ENCODE measurements around the gene ARL5A. TPM values are rescaled to one million over a fixed set of nuclear protein-coding genes. Genes with fewer than 3 reads are reported as not detected.
A peak's percentile ranks its signal among the peaks of the same experiment; 100 is the strongest.

Gene ARL5A
- total and polyA plus RNA-seq, 9 of the 15 experiments (the other 6 are each of a cell fraction or from before 2014, with no cell fraction given), result 16.3 to 117 (median 88.4) TPM

DNA sequence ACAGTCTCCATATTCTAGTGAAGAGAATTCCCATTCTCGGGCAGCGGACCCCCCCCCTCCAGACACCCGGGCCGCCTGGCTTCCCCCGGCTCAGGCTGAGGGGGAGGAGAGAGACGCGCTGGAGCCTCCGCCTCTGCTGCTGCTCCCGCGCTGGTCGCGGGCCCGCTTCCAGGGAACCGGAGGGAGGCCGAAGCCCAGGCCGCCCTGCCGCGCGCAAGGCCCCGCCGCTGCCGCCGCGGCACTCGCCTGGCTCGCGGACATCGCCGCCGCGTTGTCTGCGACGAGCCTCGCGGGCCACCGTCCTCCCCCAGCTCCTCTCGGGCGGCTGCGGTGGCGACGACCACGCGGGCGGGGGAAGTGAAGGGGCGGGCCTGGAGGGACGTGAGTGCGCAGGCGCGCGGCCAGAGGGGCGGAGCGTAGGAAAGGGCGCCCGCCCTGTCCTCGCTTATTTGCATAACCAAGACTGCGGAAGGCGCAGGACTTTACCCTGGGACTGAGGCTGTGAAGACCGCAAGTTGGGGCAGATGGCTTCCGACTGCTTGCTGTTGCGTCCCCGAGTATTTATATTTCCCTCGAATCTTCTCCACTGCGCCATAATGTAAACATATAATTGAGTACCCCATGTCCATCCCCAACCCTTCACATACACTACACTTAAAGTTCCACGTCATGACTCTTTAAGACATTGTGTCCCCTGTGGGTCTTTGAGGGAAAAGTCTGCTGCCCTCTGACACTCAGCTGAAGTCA lies at the start of gene ARL5A (continued):
- no peak for TF ChIP-seq FOXP1 (CRISPR knock-in tag; IDR thresholded peaks at IDR 0.05)
- TF ChIP-seq NFATC3 (IDR thresholded peaks at IDR 0.05), result 0 out of 2 replicates have a peak, but pooled peaks have one; percentile 58
- TF ChIP-seq PML (IDR thresholded peaks at IDR 0.05; ENCODE audit: low read length), result peak; percentile 76; the same call in 1 of the 2 replicates
- peak; percentile 45; the same call in 1 of the 2 replicates for TF ChIP-seq TEAD2 (tag; IDR thresholded peaks at IDR 0.05)
- TF ChIP-seq, protein P1, sequence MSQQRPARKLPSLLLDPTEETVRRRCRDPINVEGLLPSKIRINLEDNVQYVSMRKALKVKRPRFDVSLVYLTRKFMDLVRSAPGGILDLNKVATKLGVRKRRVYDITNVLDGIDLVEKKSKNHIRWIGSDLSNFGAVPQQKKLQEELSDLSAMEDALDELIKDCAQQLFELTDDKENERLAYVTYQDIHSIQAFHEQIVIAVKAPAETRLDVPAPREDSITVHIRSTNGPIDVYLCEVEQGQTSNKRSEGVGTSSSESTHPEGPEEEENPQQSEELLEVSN (IDR thresholded peaks at IDR 0.05; ENCODE audit: borderline replicate concordance in 1 of 2, extremely low read depth in 1 of 2, insufficient read depth in 1 of 2, insufficient read length in 1 of 2, low read depth in 1 of 2, low read length in 1 of 2, poor library complexity in 1 of 2, severe bottlenecking in 1 of 2), result peak; percentile 88 to 93
- TF ChIP-seq, protein P2, sequence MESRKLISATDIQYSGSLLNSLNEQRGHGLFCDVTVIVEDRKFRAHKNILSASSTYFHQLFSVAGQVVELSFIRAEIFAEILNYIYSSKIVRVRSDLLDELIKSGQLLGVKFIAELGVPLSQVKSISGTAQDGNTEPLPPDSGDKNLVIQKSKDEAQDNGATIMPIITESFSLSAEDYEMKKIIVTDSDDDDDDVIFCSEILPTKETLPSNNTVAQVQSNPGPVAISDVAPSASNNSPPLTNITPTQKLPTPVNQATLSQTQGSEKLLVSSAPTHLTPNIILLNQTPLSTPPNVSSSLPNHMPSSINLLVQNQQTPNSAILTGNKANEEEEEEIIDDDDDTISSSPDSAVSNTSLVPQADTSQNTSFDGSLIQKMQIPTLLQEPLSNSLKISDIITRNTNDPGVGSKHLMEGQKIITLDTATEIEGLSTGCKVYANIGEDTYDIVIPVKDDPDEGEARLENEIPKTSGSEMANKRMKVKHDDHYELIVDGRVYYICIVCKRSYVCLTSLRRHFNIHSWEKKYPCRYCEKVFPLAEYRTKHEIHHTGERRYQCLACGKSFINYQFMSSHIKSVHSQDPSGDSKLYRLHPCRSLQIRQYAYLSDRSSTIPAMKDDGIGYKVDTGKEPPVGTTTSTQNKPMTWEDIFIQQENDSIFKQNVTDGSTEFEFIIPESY (CRISPR knock-in tag; IDR thresholded peaks at IDR 0.05), result peak; percentile 57; the same call in 1 of the 2 replicates
- no peak for TF ChIP-seq THRAP3 (IDR thresholded peaks at IDR 0.05; ENCODE audit: borderline replicate concordance)
- no peak for TF ChIP-seq SNIP1 (IDR thresholded peaks at IDR 0.05; ENCODE audit: low read depth)
- no peak for TF ChIP-seq NR3C1 (CRISPR knock-in tag; IDR thresholded peaks at IDR 0.05)
- TF ChIP-seq GTF2A2 (tag; IDR thresholded peaks at IDR 0.05), result no peak
- TF ChIP-seq PHB (CRISPR knock-in tag; IDR thresholded peaks at IDR 0.05), result no peak
- peak; percentile 82 for TF ChIP-seq ATF7 (IDR thresholded peaks at IDR 0.05)
- no peak for TF ChIP-seq RERE (CRISPR knock-in tag; IDR thresholded peaks at IDR 0.05; ENCODE audit: borderline replicate concordance)
- TF ChIP-seq TBP (optimal IDR thresholded peaks at IDR 0.05; ENCODE audit: low read depth, low read length), result peak; percentile 92
- TF ChIP-seq CBX3 (IDR thresholded peaks at IDR 0.05; ENCODE audit: borderline replicate concordance in 1 of 2, low read length in 2 of 2), result 0 out of 3 replicates have a peak, but pooled peaks of 1 of the 2 experiments have one; percentile 21
- TF ChIP-seq ZNF644 (tag; IDR thresholded peaks at IDR 0.05; ENCODE audit: low read depth), result peak; percentile 41; the same call in 1 of the 2 replicates
- no peak for TF ChIP-seq MECOM (CRISPR knock-in tag; IDR thresholded peaks at IDR 0.05)
- no peak for TF ChIP-seq PHF21A (IDR thresholded peaks at IDR 0.05; ENCODE audit: borderline replicate concordance, low read depth)
- TF ChIP-seq OTX1 (CRISPR knock-in tag; IDR thresholded peaks at IDR 0.05), result peak; percentile 89

All from K562 (cell line).